Skeletal muscle tissue (tissue), 4 donors: ENCODE results near the gene PIGU. TPM values are rescaled to one million over a fixed set of nuclear protein-coding genes. Genes with fewer than 3 reads are reported as not detected.

Source experiments
- H3K27ac ChIP-seq: one replicate; pipeline ENCODE4 v1.7.0; 2013; ENCODE audit warnings: mild to moderate bottlenecking, low read depth, low read length, inconsistent platforms
- H3K27me3 ChIP-seq, 3 donors: one replicate each; pipeline ENCODE4 v1.7.0; 2013; ENCODE audit warnings: low read length in 3 of 3; ENCODE audit not compliant: control insufficient read depth in 3 of 3, insufficient read depth in 3 of 3
- H3K36me3 ChIP-seq, 3 donors: one replicate each; pipeline ENCODE4 v1.7.0; 2013; ENCODE audit warnings: low read length in 3 of 3; ENCODE audit not compliant: control insufficient read depth in 3 of 3, insufficient read depth in 3 of 3
- H3K4me1 ChIP-seq, 3 donors: one replicate each; pipeline ENCODE4 v1.7.0; 2013; ENCODE audit warnings: low read length in 3 of 3, mild to moderate bottlenecking in 3 of 3; ENCODE audit not compliant: control insufficient read depth in 3 of 3, insufficient read depth in 3 of 3
- H3K4me3 ChIP-seq, 3 donors: one replicate each; pipeline ENCODE4 v1.7.0; 2013; ENCODE audit warnings: low read length in 3 of 3
- H3K9ac ChIP-seq, 3 donors: one replicate each; pipeline ENCODE4 v1.7.0; 2013; ENCODE audit warnings: low read length in 3 of 3, mild to moderate bottlenecking in 3 of 3, moderate library complexity in 2 of 3, low read depth in 1 of 3
- H3K9me3 ChIP-seq, 3 donors: one replicate each; pipeline ENCODE4 v1.7.0; 2013; ENCODE audit warnings: low read length in 3 of 3; ENCODE audit not compliant: control insufficient read depth in 3 of 3
- total RNA-seq: library from RNA; depleted of rRNA; stranded (reverse); fragments of >200 nt; gene quantifications from one replicate; pipeline ENCODE4 v1.2.3, GENCODE V29; 2014
- donor health status: Osteomylitis.

Gene PIGU
- total RNA-seq, 1 donor from 2014 or later = 11.0 TPM

- Histone ChIP-seq H3K9me3 (no peaks in the 10 kb centered on the region), H3K36me3 (peaks cover 41 to 53% (median 51%) of the 10 kb centered on the region in 3 donors), H3K4me1 (no peaks in the 10 kb centered on the region), H3K9ac (no peak overlapping the region), H3K27me3 (no peaks in the 10 kb centered on the region), H3K4me3 (no peak overlapping the region), H3K27ac (no peak overlapping the region)
Measured at GRCh38 chr20:34539756-34540155, 137.1 kb downstream of the PIGU start.

GRCh38 chr20:34538671-34539123, 138.2 kb downstream of the PIGU start:
- H3K4me1 ChIP-seq = no peaks in the 10 kb centered on the region
- H3K36me3 ChIP-seq = peaks cover 48 to 60% (median 58%) of the 10 kb centered on the region in 3 donors
- H3K4me3 ChIP-seq = no peak overlapping the region
- no peaks in the 10 kb centered on the region for H3K27me3 ChIP-seq
- no peak overlapping the region for H3K27ac ChIP-seq
- no peaks in the 10 kb centered on the region for H3K9me3 ChIP-seq
- no peak overlapping the region for H3K9ac ChIP-seq

- Histone ChIP-seq H3K27ac (no peak overlapping the region), H3K9me3 (no peaks in the 10 kb centered on the region), H3K9ac (no peak overlapping the region), H3K36me3 (peaks cover 53 to 69% (median 63%) of the 10 kb centered on the region in 3 donors), H3K27me3 (no peaks in the 10 kb centered on the region), H3K4me1 (peaks cover 0 to 5% (median 1%) of the 10 kb centered on the region in 3 donors), H3K4me3 (no peak overlapping the region)
Measured at GRCh38 chr20:34537651-34538050, 139.2 kb downstream of the PIGU start.

- Histone ChIP-seq H3K36me3 (peaks cover 56 to 66% (median 66%) of the 10 kb centered on the region in 3 donors), H3K9ac (no peak overlapping the region), H3K9me3 (no peaks in the 10 kb centered on the region), H3K4me1 (peaks cover 0 to 6% (median 3%) of the 10 kb centered on the region in 3 donors), H3K27ac (no peak overlapping the region), H3K27me3 (no peaks in the 10 kb centered on the region), H3K4me3 (no peak overlapping the region)
Measured at GRCh38 chr20:34536798-34537394, 140.0 kb downstream of the PIGU start.

GRCh38 chr20:34535857-34536256, 141.0 kb downstream of the PIGU start:
- peaks cover 0 to 6% (median 3%) of the 10 kb centered on the region in 3 donors for H3K4me1 ChIP-seq
- H3K27me3 ChIP-seq = no peaks in the 10 kb centered on the region
- H3K27ac ChIP-seq = no peak overlapping the region
- H3K9ac ChIP-seq = no peak overlapping the region
- H3K4me3 ChIP-seq = no peak overlapping the region
- no peaks in the 10 kb centered on the region for H3K9me3 ChIP-seq
- peaks cover 53 to 62% (median 61%) of the 10 kb centered on the region in 3 donors for H3K36me3 ChIP-seq

- peaks cover 50 to 64% (median 62%) of the 10 kb centered on the region in 3 donors for H3K36me3 ChIP-seq
- H3K4me3 ChIP-seq = no peak overlapping the region
- no peak overlapping the region for H3K27ac ChIP-seq
- peaks cover 0 to 6% (median 6%) of the 10 kb centered on the region in 3 donors for H3K4me1 ChIP-seq
- no peaks in the 10 kb centered on the region for H3K27me3 ChIP-seq
- no peak overlapping the region for H3K9ac ChIP-seq
- no peaks in the 10 kb centered on the region for H3K9me3 ChIP-seq
Measured at GRCh38 chr20:34535301-34535840, 141.5 kb downstream of the PIGU start.

GRCh38 chr20:34534391-34535165, 142.3 kb downstream of the PIGU start:
- Histone ChIP-seq H3K4me3 (no peak overlapping the region), H3K36me3 (peaks cover 51 to 69% (median 56%) of the 10 kb centered on the region in 3 donors), H3K9ac (no peak overlapping the region), H3K27me3 (no peaks in the 10 kb centered on the region), H3K27ac (no peak overlapping the region), H3K4me1 (peaks cover 0 to 14% (median 6%) of the 10 kb centered on the region in 3 donors), H3K9me3 (no peaks in the 10 kb centered on the region)

GRCh38 chr20:34532756-34533155, 144.1 kb downstream of the PIGU start:
- peaks cover 60 to 72% (median 66%) of the 10 kb centered on the region in 3 donors for H3K36me3 ChIP-seq
- no peaks in the 10 kb centered on the region for H3K27me3 ChIP-seq
- peaks cover 0 to 21% (median 10%) of the 10 kb centered on the region in 3 donors for H3K4me1 ChIP-seq

GRCh38 chr20:34532320-34532719, 144.6 kb downstream of the PIGU start:
- H3K27me3 ChIP-seq = no peaks in the 10 kb centered on the region
- H3K36me3 ChIP-seq = peaks cover 60 to 72% (median 66%) of the 10 kb centered on the region in 3 donors

More at GRCh38 chr20:34532756-34533155, 144.1 kb downstream of the PIGU start:
- Histone ChIP-seq H3K9ac (no peak overlapping the region), H3K4me3 (no peak overlapping the region), H3K9me3 (no peaks in the 10 kb centered on the region), H3K27ac (no peak overlapping the region)

More at GRCh38 chr20:34532320-34532719, 144.6 kb downstream of the PIGU start:
- Histone ChIP-seq H3K27ac (no peak overlapping the region), H3K4me1 (peaks cover 0 to 21% (median 10%) of the 10 kb centered on the region in 3 donors), H3K9me3 (no peaks in the 10 kb centered on the region), H3K9ac (no peak overlapping the region), H3K4me3 (no peak overlapping the region)
